Hepatocyte (in vitro differentiated cells): ENCODE measurements around the gene APBB2.

Source experiments
- CTCF ChIP-seq: fragments of 200-600 bp; sonication (generic); IDR thresholded peaks from 2 replicates; pipeline ENCODE4 v1.5.1; 2016; ENCODE audit warnings: antibody characterized with exemption, mild to moderate bottlenecking; ENCODE audit not compliant: poor library complexity
- EZH2phosphoT487 ChIP-seq: fragments of 200-600 bp; sonication (generic); IDR thresholded peaks from one replicate; pipeline ENCODE4 v1.6.1; 2018; ENCODE audit warnings: antibody characterized with exemption, mild to moderate bottlenecking, low read depth, moderate library complexity; ENCODE audit not compliant: unreplicated experiment, severe bottlenecking

DNA sequence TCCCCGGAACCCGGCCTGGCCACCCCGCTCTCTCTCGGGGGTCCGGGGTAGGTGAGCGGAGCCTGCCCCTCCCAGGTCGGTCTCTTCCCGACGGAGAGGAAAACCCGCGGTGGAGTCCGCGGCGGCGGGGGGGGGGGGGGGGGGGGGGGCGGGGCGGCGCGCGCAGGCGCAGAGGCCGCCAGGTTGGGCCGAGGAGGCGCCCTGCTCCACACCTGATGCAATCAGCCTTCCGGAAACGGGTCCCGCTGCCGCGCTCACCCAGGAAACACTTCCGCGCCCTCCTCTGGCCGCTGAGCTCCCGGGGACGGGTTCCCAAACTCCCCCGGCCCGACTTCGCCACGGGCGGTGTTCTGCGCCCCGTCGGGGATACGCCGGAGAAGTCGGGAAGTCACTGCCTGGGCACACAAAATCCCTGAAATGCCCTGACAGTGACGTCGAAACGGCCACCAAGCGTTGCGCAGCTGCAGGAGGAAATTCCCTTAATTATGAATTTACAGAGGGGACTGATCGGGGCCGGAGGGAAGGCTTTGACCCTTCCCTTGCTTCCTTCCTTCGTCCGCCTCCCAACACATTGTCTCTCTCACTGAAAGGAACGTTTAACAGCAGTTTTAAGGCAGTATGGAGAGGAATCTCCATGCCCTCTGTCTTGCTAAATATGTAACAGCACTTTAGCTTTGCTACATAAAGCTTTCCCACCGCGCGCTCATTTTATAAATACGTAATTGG, 2.1 kb upstream of the APBB2 start:
- TF ChIP-seq CTCF (peak; percentile 37), EZH2phosphoT487 (no peak)
